HG03442 (cell line): ENCODE data around the gene COX20.

Source experiments
- ATAC-seq: cut with Tn5 transposase; IDR thresholded peaks from one replicate; pipeline ENCODE4 v1.9.1; 2021; ENCODE audit warnings: mild to moderate bottlenecking, moderate library complexity; ENCODE audit not compliant: unreplicated experiment

Gene COX20

GRCh38 chr1:244869950-244870349, 34.5 kb downstream of the COX20 start:
- ATAC-seq, result no peak

DNA sequence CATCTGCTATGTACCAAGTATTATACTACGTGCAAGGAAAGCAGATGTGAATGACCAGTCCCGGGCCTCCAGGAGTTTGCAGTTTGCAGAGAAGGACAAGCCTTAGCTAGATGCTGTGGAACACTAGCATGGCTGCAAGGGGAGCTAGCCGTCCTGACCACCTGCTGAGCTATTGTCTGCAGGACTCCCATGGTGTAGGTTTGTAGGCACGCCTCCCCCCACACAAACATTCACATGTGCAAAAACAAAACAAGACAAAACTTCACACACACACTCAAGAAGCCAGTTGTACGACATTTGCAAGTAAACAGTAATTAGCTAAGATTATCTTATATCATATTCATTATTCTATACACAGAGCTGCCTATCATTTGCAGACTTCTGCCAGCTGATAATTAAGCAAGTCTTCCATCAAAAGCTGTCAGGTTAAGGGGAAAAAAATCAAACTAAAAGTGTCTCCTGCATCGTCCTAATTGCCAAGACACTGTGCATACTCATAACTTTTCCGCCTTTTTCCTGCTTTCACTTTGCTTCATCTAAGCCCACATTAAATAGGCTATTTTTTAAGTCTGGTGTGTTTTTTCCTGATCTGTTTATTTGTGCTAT, 39.6 kb downstream of the COX20 start:
- ATAC-seq, result no peak

DNA sequence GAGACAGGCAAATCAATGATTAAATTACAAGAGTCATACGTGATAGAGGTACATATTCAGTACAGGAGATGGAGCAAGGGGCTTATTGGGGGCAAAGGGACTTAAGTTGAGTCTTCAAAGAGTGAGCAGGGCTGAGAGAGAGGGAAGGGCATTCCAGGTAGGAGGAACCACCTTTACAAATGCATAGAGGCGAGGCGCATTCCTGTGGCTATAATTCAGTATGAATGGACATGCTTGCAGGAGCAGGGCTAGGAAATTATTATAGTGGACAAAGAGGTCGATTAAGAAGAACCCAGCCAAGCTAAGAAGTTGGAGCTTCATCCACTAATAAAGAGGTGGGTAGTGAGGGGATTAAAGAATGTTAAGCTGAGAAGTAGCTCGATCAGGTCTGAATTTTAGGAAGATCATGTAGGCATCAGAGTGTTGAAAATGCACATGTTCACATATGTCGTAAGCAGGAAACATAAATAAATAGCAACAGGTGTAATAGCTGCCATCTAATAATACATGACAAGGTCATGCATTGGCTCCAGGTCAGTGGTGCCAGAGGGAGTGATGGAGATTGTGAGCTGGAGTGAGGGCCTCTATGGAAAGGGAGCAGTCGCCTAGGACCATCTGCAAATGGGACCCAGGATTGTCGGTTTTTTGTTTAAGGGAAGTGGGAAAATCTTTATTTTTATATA, 40.9 kb downstream of the COX20 start:
- ATAC-seq, result no peak

DNA sequence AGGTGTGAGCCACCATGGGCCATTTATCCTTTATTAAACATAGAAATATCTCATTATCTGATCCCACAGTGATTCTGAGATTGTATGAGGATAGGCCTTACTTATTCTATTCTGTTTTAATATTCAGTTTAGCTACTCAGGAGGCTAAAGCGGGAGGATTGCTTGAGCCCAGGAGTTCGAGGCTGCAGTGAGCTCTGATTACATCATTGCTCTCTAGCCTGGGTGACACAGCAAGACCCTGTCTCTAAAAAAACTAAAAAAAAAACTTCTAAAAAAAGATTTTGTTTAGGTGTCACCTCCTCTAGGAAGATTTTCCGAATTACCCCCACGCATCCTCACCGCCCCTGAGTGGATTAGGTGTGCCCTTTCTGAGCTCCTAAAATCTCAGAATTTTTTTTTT, 43.2 kb downstream of the COX20 start:
- ATAC-seq, result no peak

GRCh38 chr1:244881552-244882280, 46.3 kb downstream of the COX20 start:
- no peak for ATAC-seq

- no peak for ATAC-seq
Observed at GRCh38 chr1:244887281-244887680, 51.8 kb downstream of the COX20 start.

DNA sequence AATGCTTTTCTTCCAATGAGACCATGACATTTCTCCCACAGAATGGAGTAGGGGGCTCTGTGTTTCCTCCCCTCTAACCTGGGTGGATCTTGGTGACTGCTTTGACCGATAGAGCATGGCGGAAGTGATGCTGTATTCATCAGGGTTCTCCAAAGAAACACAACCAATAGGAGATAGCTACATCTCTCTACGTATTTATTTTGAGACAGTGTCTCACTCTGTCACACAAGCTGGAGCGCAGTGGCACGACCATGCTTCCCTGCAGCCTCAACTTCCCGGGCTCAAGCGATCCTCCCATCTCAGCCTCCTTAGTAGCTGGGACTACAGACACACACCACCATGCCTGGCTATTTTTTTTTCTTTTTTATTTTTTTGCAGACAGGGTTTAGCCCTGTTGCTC, 58.4 kb downstream of the COX20 start:
- ATAC-seq, result no peak
